Neural progenitor cell (in vitro differentiated cells): ENCODE data around the gene NAPB. TPM values are rescaled to one million over a fixed set of nuclear protein-coding genes. Genes with fewer than 3 reads are reported as not detected.

Experiments used
- DNase-seq: peaks from one replicate; pipeline ENCODE4 v3.0.0-alpha.2; 2016; ENCODE audit warnings: low spot score
- H2AFZ ChIP-seq: fragments of 200-600 bp; sonication (generic); replicated peaks from 2 replicates; pipeline ENCODE4 v1.6.1; 2016; ENCODE audit warnings: antibody characterized with exemption
- H3F3A ChIP-seq: fragments of 200-600 bp; sonication (generic); 2 replicates; pipeline ENCODE4 v1.6.1; 2016; ENCODE audit warnings: antibody characterized with exemption, low read depth
- H3K27ac ChIP-seq: fragments of 200-600 bp; sonication (generic); 2 replicates; pipeline ENCODE4 v1.5.1; 2016; ENCODE audit warnings: mild to moderate bottlenecking
- H3K27me3 ChIP-seq: fragments of 200-600 bp; sonication (generic); 2 replicates; pipeline ENCODE4 v1.6.1; 2016; ENCODE audit warnings: mild to moderate bottlenecking, moderate library complexity
- H3K36me3 ChIP-seq: fragments of 200-600 bp; sonication (generic); 2 replicates; pipeline ENCODE4 v1.5.1; 2016
- H3K4me1 ChIP-seq: fragments of 200-600 bp; sonication (generic); 2 replicates; pipeline ENCODE4 v1.6.1; 2016; ENCODE audit warnings: mixed run types
- H3K4me2 ChIP-seq: fragments of 200-600 bp; sonication (generic); 2 replicates; pipeline ENCODE4 v1.6.1; 2016
- H3K4me3 ChIP-seq: fragments of 200-600 bp; sonication (generic); 2 replicates; pipeline ENCODE4 v1.5.1; 2016
- H3K79me2 ChIP-seq: fragments of 200-600 bp; sonication (generic); 2 replicates; pipeline ENCODE4 v1.6.1; 2016; ENCODE audit warnings: low read depth
- H3K9ac ChIP-seq: fragments of 200-600 bp; sonication (generic); 2 replicates; pipeline ENCODE4 v1.6.1; 2016
- H3K9me3 ChIP-seq: fragments of 200-600 bp; sonication (generic); 2 replicates; pipeline ENCODE4 v1.5.1; 2016; ENCODE audit warnings: low read depth
- H4K20me1 ChIP-seq: fragments of 200-600 bp; sonication (generic); 2 replicates; pipeline ENCODE4 v1.6.1; 2016; ENCODE audit warnings: low read depth
- H3K27ac Mint-ChIP-seq: 3 replicates; pipeline ENCODE4 v1.8.0; 2021; ENCODE audit warnings: mixed read lengths
- H3K27me3 Mint-ChIP-seq: 2 replicates; pipeline ENCODE4 v1.8.0; 2022; ENCODE audit warnings: low read depth, mild to moderate bottlenecking, inconsistent platforms, moderate library complexity, mixed read lengths; ENCODE audit not compliant: insufficient read depth
- H3K36me3 Mint-ChIP-seq: 3 replicates; pipeline ENCODE4 v1.8.0; 2021; ENCODE audit warnings: mixed read lengths
- H3K4me1 Mint-ChIP-seq: 3 replicates; pipeline ENCODE4 v1.8.0; 2021; ENCODE audit warnings: mixed read lengths
- H3K4me3 Mint-ChIP-seq: 3 replicates; pipeline ENCODE4 v1.8.0; 2021; ENCODE audit warnings: mild to moderate bottlenecking, moderate library complexity, mixed read lengths
- H3K9me3 Mint-ChIP-seq: 3 replicates; pipeline ENCODE4 v1.8.0; 2020; ENCODE audit warnings: mixed read lengths
- EZH2 ChIP-seq: fragments of 200-600 bp; sonication (generic); IDR thresholded peaks from 2 replicates; pipeline ENCODE4 v1.6.1; 2017; ENCODE audit warnings: antibody characterized with exemption, mild to moderate bottlenecking, moderate library complexity
- EZH2phosphoT487 ChIP-seq: fragments of 200-600 bp; sonication (generic); IDR thresholded peaks from 2 replicates; pipeline ENCODE4 v1.6.1; 2017; ENCODE audit warnings: antibody characterized with exemption
- total RNA-seq: library from RNA; depleted of rRNA; stranded (reverse); fragments of >200 nt; gene quantifications from 2 replicates; pipeline ENCODE4 v1.2.3, GENCODE V29; 2015; ENCODE audit warnings: low replicate concordance
- TF ChIP-seq, protein P1 (sequence below): fragments of 200-600 bp; sonication (generic); IDR thresholded peaks from 2 replicates; pipeline ENCODE4 v1.5.1; 2017; ENCODE audit warnings: antibody characterized with exemption, mild to moderate bottlenecking

Gene NAPB
- total RNA-seq, 1 donor from 2014 or later: 23.8 TPM

DNA sequence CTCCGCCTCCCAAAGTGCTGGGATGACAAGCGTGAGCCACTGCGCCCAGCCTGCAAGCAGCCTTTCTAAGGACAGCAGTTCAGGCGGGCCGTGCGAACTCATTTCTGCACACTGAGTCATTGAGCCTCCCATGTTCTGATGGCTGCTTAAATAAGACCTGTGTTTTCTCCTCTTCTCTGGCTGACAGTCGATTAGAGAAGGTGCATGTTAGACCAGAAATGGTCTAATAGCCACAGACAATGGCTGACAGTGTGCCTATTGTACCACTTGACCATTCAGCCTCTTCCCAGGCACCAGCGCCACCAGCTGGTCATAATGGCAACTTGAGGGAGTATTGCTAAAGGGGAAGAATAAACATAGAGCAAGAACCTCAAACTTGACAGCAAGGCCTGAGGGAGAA is 25.2 kb upstream of the NAPB start:
- no peaks in the 10 kb centered on the region for H3K36me3 ChIP-seq
- H3K9ac ChIP-seq: no peak overlapping the region
- Mint-ChIP-seq H3K36me3 (no peaks in the 10 kb centered on the region), H3K27ac (no peak overlapping the region), H3K4me1 (peaks cover 6% of the 10 kb centered on the region), H3K9me3 (no peaks in the 10 kb centered on the region), H3K4me3 (no peak overlapping the region), H3K27me3 (peaks cover 6% of the 10 kb centered on the region)
- no peak overlapping the region for H3K4me3 ChIP-seq
- DNase-seq: peak; percentile 86
- H3K27ac ChIP-seq: no peak overlapping the region
- H3F3A ChIP-seq: no peaks in the 10 kb centered on the region
- no peaks in the 10 kb centered on the region for H3K9me3 ChIP-seq
- H3K27me3 ChIP-seq: no peaks in the 10 kb centered on the region
- peaks cover 2% of the 10 kb centered on the region for H3K4me1 ChIP-seq
- H2AFZ ChIP-seq: no peak overlapping the region
- no peaks in the 10 kb centered on the region for H4K20me1 ChIP-seq
- H3K4me2 ChIP-seq: no peak overlapping the region
- H3K79me2 ChIP-seq: no peaks in the 10 kb centered on the region
- TF ChIP-seq, protein P1, sequence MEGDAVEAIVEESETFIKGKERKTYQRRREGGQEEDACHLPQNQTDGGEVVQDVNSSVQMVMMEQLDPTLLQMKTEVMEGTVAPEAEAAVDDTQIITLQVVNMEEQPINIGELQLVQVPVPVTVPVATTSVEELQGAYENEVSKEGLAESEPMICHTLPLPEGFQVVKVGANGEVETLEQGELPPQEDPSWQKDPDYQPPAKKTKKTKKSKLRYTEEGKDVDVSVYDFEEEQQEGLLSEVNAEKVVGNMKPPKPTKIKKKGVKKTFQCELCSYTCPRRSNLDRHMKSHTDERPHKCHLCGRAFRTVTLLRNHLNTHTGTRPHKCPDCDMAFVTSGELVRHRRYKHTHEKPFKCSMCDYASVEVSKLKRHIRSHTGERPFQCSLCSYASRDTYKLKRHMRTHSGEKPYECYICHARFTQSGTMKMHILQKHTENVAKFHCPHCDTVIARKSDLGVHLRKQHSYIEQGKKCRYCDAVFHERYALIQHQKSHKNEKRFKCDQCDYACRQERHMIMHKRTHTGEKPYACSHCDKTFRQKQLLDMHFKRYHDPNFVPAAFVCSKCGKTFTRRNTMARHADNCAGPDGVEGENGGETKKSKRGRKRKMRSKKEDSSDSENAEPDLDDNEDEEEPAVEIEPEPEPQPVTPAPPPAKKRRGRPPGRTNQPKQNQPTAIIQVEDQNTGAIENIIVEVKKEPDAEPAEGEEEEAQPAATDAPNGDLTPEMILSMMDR: peak; percentile 89
- no peak for TF ChIP-seq EZH2
- TF ChIP-seq EZH2phosphoT487: no peak

DNA sequence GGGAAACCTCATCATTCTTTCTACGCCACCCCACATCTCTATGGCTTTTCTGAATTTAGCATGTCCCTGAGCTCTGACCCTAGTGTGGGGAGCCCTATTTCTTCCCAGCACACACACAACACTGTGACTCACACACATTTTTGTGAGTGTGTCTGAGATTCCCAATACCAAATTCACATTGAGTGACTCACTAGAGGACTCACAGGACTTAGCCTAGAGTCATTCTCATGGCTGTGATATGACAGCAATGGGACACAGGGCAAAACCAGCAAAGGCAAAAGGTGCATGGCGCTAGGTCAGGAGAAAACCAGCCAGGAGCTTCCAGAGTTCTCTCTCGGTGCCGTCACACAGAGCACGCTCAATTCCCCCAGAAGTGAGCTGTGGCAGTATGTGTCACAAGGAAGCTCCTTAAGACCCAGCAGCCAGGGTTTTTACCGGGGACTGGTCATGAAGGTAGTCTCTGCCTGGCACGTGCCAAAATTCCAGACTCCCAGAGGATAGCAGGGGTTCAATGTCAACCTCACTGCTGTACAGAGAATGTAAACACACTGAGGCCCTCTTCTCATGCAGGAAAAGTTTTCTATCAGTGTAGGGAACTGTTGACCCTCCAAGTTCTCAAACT is 24.4 kb upstream of the NAPB start:
- no peak overlapping the region for H3K4me3 Mint-ChIP-seq
- H3K9me3 ChIP-seq: no peaks in the 10 kb centered on the region
- H3K4me3 ChIP-seq: no peak overlapping the region
- H3K9ac ChIP-seq: no peak overlapping the region
- TF ChIP-seq, protein P1: no peak
- TF ChIP-seq EZH2 (no peak), EZH2phosphoT487 (no peak)
- H3K27ac Mint-ChIP-seq: no peak overlapping the region
- no peaks in the 10 kb centered on the region for H3K79me2 ChIP-seq
- peaks cover 6% of the 10 kb centered on the region for H3K4me1 Mint-ChIP-seq
- no peaks in the 10 kb centered on the region for H3K36me3 ChIP-seq
- no peak for DNase-seq
- peaks cover 5% of the 10 kb centered on the region for H3K27me3 Mint-ChIP-seq
- H3F3A ChIP-seq: no peaks in the 10 kb centered on the region
- H3K27ac ChIP-seq: no peak overlapping the region
- H3K36me3 Mint-ChIP-seq: no peaks in the 10 kb centered on the region
- H4K20me1 ChIP-seq: no peaks in the 10 kb centered on the region
- H3K27me3 ChIP-seq: no peaks in the 10 kb centered on the region
- H3K4me1 ChIP-seq: no peaks in the 10 kb centered on the region
- H3K4me2 ChIP-seq: no peak overlapping the region
- H3K9me3 Mint-ChIP-seq: no peaks in the 10 kb centered on the region
- no peak overlapping the region for H2AFZ ChIP-seq

- no peak for TF ChIP-seq EZH2phosphoT487
- Histone ChIP-seq H3K9ac (no peak overlapping the region), H4K20me1 (no peaks in the 10 kb centered on the region), H3K9me3 (no peaks in the 10 kb centered on the region), H2AFZ (no peak overlapping the region), H3K27ac (no peak overlapping the region), H3K4me2 (no peak overlapping the region), H3K36me3 (no peaks in the 10 kb centered on the region), H3K27me3 (no peaks in the 10 kb centered on the region), H3F3A (no peaks in the 10 kb centered on the region), H3K4me3 (no peak overlapping the region), H3K79me2 (no peaks in the 10 kb centered on the region), H3K4me1 (no peaks in the 10 kb centered on the region)
- Mint-ChIP-seq H3K27ac (no peak overlapping the region), H3K4me3 (no peak overlapping the region), H3K27me3 (peaks cover 4% of the 10 kb centered on the region), H3K36me3 (no peaks in the 10 kb centered on the region), H3K4me1 (peaks cover 6% of the 10 kb centered on the region), H3K9me3 (no peaks in the 10 kb centered on the region)
- no peak for DNase-seq
Observed at GRCh38 chr20:23444859-23445258, 23.6 kb upstream of the NAPB start.

DNA sequence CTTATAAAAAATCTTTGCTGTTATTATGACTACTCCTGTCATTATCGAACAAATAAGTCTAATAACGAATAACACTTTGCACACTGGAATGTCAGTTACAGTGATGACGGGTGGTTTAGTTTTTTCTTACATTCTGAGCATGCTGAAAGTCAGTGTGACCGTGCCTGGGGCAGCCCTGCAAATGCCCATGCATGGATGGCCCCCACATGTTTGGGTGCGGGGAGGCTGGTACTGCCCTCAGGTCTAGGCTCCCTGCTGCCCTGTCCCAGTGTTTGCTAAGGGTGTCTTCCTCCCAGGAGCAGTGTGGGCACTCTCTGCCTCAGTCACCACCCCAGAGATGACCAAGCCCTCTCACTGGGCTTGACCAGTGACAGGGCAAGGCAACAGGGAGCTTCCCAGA is 21.1 kb upstream of the NAPB start:
- Histone ChIP-seq H2AFZ (no peak overlapping the region), H3K27ac (no peak overlapping the region), H3K4me1 (no peaks in the 10 kb centered on the region), H3K4me2 (no peak overlapping the region), H3K79me2 (no peaks in the 10 kb centered on the region), H3K36me3 (no peaks in the 10 kb centered on the region), H4K20me1 (no peaks in the 10 kb centered on the region), H3K4me3 (no peak overlapping the region), H3F3A (no peaks in the 10 kb centered on the region), H3K9me3 (no peaks in the 10 kb centered on the region), H3K9ac (no peak overlapping the region), H3K27me3 (no peaks in the 10 kb centered on the region)
- H3K4me1 Mint-ChIP-seq: peaks cover 6% of the 10 kb centered on the region
- TF ChIP-seq EZH2: no peak
- TF ChIP-seq, protein P1: no peak
- no peak for TF ChIP-seq EZH2phosphoT487
- DNase-seq: no peak
- H3K9me3 Mint-ChIP-seq: no peaks in the 10 kb centered on the region
- peaks cover 4% of the 10 kb centered on the region for H3K27me3 Mint-ChIP-seq
- H3K4me3 Mint-ChIP-seq: no peak overlapping the region
- H3K36me3 Mint-ChIP-seq: no peaks in the 10 kb centered on the region
- H3K27ac Mint-ChIP-seq: no peak overlapping the region
